ENCODE data around the gene UBR3.
"Not testable (repeated sequence)": the region's sequence is repeated elsewhere in the genome, so short reads cannot be mapped to it uniquely, and the experiment has no call there.

The UBR3 gene

DNA sequence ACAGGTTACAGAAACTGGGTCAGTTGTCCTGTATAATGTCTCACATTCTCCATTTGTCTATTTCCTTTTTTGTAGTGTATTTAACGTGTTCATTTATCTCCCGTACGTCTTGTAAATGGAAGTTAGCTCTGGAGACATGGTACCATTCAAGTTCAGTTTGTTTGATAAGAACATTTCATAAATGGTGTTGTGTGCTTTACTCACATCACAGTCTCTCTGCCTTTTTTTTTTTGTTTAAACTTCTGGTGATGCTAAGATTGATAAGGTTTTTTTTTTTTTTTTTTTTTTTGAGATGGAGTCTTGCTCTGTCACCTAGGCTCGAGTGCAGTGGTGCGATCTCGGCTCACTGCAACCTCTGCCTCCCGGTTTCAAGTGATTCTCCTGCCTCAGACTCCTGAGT is 41.7 kb downstream of the UBR3 start:
- no peak for DNase-seq

DNA sequence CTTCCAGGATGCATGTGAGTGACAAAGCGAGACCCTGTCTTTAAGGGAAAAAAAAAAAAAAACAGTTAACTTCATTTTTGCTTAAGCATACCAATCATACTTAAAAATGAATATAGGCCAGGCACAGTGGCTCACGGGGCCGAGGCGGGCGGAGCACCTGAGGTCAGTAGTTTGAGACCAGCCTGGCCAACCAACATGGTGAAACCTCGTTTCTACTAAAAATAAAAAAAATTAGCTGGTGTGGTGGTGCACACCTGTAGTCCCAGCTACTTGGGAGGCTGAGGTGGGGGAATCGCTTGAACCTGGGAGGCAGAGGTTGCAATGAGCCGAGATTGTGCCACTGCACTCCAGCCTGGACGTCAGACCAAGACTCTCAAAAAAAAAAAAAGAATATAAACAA is 44.1 kb downstream of the UBR3 start:
- DNase-seq: not testable (repeated sequence)

DNA sequence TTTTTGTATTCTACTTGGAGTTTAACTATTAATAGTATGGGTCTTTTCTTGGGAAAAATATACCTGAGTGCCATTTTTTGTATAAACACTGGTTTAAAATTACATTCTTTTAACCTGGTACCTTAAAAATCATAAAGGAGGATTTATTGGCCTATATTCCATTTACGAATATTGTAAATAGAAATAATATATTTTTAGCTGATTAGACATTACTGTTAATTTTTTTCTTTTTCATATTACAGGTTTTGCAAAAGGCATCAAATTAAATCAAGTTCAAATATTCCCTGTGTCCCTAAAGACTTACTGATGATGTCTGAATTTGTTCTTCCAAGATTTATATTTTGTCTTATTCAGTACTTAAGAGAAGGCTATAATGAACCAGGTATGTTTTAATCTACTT is 44.7 kb downstream of the UBR3 start:
- DNase-seq: no peak

DNA sequence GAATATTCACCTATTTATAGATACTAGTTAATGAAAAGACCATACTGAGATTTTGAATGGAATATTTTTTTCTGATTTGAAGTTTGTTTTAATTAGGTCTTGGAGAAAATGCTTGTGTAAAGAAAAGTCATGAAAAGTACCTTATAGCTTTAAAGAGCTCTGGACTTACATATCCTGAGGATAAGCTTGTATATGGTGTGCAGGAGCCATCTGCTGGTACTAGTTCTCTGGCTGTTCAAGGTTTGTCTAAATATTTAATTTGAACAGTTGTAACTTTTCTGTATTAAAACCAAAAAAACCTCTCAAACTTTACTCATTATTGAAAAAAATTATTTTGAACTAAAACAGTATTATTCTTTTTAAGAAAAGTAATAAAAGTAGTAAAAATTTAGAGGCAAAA is 50.1 kb downstream of the UBR3 start:
- DNase-seq: no peak

DNA sequence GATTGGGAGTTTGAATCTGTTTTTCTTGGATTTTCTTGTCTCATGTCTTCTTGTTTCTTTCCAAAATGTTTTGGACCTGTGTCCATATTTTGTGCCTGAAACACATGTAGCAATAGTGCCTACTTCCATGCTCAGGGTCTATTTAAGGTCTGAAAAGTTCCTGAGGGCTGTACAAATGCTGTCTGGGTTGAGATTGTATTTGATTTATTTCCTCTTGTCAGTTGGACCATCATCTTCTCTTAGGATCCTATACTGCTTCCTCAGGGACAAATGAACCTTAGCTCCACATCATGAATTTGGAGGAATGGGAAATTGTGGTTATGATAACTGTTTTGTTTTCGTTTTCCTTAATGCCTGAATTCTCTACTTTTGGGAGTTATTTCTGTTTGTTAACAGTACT is 59.9 kb downstream of the UBR3 start:
- no peak for DNase-seq

DNA sequence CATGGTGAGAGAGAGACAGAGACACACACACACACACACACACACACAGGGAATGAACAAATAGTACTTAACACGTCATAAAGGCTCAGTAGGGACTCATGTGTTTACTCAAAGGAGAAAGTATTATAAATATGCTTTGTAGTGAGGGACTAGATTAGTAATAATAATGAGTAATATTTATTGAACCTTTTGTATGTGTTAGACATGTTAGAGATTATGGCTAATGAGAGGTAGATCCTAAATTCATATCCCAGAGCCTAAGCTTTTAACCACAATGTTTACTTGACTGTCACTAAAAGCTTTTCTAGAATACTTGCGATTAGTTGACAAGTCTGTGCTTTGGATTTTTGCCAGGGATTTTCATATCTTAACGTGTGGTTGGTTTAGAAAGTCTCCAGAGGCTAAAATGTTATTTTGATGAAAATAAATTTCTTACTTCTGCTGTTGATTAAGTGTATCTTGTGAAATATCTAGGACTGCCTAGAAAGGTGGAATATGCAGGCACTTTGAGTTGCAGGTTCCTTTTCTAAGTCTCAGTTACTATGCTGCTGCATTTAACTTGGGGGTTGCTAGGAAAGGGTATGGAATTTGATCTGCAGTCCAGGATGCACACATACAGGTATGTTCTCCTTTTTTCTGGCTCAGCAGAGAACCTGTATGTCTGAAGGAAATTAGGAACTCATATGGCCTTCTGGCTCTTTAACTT is 64.5 kb downstream of the UBR3 start:
- DNase-seq: no peak

DNA sequence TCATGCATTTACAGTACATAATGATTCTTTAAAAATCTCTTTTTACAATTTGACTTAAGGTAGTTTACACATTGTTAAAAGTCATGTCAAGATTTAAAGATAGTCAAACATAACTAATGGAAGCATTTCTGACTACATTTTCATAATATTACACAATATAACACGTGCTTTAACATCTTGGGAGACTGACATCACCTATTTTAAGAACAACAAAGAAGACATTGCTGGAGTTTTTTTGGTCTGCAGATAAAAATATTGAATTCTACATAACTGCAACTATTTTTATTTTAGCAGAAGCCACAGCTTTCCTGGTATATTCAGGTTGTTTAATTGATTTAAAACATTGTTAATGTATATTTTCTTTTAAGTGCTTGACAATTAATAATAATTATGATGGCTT is 65.7 kb downstream of the UBR3 start:
- no peak for DNase-seq

DNA sequence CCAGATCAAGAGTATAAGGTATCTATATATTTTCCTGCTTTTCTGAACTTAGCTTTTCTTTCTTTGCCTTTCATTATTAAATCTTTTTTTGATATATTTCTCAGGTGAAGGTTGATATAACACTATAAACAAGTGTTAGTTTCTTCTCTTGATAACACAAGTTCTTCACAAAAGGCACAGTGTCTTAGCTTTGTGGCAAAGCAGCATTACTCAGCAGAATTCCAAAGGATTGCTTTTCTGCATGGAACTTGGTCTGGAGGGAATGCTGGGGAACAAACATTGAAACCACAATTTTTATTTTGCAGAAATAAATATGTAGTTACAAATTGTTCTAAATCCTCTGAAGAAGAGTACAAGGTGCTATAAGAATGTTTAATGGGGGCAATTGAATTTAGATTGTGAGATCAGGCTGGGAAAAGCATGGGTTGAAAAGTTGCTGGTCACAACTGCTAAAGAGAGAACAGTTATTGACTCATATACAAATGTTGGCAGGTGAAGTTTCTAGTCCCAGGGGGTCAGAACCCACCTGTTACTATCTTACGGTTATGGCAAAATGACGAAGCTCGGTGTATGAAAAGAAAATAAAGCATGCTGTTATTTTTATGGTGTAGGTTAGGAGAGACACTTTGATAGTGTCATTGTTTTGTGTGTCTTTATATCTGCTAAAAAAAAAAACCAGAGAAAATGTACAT is 68.2 kb downstream of the UBR3 start:
- no peak for DNase-seq

DNA sequence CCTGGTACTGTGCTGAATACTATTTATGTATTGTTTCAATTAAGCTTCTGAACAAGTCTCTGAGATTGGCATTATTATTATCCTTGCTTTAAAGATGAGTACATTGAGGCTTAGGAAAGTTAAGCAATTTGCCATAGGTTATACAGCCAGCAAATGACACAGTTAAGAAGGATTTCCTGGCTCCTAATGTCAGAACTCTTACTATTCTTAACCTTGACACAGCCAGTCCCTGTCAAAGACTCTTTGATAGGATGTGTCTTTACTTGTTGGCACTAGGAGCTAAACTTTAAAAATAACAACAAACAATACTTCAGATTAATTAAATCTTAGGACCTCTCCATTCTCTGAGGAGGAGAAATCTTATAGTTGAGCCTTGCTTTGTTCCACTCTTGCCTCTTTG is 70.6 kb downstream of the UBR3 start:
- no peak for DNase-seq

DNA sequence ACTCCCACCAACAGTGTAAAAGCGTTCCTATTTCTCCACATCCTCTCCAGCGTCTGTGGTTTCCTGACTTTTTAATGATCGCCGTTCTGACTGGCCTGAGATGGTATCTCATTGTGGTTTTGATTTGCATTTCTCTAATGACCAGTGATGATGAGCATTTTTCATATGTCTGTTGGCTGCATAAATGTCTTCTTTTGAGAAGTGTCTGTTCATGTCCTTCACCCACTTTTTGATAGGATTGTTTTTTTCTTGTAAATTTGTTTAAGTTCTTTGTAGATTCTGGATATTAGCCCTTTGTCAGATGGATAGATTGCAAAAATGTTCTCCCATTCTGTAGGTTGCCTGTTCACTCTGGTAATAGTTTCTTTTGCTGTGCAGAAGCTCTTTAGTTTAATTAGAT is 72.8 kb downstream of the UBR3 start:
- not testable (repeated sequence) for DNase-seq

DNA sequence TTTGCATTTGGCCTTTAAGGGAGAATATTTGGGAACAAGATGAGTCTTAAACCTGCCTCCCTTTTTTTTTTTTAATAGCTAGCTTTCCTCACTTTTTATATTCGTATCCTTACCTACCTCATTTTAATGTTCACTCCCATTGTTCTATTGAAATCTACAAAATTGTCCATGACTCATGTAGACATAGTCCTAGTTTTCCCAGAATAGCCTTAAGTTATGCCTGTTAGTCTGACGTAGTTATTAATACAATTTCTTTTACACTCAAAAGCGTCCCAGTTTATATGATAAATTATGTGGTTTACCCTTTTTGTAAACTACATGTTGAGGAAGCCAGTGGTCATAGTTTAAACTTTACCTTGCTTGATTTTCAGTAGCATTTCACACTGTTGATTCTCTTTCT is 73.4 kb downstream of the UBR3 start:
- no peak for DNase-seq

DNA sequence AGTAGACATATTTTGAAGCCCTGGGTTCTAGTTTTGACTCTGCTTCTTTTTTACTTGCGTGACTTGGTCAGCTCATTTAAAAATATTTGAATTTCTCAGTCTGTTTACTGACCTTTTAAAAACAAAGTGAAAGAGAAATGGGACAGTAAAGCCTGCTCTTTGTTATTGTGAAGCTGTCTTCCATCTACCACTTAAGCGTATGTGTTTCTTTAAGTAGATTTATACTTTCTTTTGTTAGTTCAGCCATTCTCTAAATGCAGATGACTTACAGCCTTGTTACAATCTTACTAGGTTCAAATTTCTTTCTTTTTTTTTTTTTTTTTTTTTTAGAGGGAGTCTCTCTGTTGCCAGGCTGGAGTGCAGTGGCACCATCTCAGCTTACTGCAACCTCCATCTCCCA is 79.5 kb downstream of the UBR3 start:
- no peak for DNase-seq

DNA sequence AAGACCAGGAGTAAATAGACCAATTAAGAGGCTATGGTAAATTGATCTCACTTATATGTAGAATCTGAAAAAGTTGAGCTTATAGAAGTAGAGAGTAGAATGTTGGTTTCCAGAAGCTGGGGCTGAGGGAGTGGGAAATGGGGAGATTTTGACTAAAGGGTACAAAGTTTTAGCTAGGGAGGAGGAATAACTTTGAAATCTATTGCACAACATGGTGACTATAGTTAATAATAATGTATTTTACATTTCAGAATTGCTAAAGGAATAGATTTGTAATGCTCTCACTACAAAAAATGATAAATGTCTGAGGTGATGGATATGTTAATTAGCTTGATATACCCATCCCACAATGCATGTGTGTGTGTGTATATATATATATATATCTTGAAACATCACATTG is 82.1 kb downstream of the UBR3 start:
- no peak for DNase-seq

DNA sequence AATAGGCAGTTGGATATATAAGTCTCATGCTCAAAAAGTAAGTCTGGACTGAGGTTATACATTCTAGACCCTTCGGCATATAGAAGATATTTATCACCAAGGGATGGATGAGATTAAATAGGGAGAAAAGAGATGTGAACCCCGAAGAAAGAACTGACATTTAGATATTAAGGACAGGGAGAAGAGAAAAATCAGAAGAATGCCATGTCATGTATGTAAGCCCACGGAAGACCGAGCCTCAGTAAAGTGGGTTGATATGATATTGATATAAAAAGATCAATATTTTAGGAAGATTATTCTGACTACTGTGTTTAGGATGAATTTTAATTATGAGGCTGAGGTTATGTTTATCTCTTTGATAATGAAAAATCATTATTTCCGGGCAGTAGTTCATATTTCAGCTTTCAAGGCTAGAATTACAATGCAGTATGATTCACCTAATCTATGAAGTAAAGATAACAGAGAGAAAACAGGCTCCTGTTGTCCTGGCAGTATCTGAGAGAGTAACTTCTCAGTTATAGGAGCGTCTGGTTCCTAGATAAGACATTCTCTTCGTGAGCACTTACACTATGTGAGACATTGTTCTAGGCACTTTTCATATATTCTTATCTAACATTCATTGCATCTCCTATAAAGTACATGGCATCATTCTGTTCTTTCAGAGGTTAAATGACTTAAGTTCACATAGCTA is 83.0 kb downstream of the UBR3 start:
- DNase-seq: no peak

DNA sequence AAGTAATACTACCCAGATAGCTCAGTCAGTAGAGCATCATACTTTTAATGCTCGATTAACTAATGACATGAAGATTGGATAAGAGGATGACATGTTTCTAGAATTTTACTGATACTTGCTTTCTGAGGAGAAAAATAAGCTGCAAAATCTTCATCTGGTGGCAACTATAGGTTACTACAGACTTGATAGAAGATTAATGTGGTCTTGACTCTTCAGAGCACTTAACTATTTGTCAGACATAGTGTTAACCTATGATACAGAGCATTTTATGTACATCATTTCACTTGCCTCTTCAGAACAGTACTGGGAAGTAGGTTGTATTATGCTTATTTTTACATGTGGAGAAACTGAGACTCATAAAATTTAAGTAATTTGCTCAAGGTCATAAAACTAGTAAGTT is 83.9 kb downstream of the UBR3 start:
- DNase-seq: no peak

DNA sequence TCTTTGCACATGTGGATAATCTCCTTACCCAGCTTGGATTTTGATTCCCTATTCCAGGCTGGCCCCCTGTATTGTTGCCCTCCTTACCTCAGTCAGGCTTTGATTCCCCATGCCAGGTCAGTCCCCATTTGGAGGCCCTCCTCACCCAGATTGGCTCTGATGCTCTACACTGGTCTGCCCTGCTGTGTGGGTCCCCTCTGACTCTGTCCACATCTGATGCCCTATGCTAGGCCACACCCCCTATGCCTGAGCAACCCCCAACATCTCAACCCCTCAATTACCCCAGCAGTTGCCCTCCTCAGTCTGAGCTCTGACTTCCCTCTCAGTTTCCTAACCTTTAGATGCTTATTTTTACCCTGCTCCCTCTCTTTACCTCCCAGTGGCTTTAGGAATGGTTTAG is 89.4 kb downstream of the UBR3 start:
- DNase-seq: no peak

DNA sequence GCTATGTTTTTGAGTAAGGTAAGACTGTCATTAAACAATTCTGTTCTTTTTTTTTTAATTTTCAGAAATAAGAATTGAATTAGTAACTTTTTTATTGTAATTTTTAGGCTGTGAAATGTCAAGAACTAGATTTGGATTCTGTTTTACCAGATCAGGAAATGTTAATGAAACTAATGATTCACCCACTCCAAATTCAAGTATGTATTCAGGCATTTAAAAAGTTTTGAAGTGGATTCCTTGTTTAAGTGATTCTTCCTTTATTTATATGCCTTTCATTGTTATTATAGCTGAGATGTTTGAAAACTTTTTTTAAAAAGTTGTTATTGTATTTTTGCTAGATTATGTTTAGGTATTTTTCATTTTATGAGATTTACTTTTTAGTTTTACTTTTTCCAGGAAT is 96.7 kb downstream of the UBR3 start:
- DNase-seq: no peak

DNA sequence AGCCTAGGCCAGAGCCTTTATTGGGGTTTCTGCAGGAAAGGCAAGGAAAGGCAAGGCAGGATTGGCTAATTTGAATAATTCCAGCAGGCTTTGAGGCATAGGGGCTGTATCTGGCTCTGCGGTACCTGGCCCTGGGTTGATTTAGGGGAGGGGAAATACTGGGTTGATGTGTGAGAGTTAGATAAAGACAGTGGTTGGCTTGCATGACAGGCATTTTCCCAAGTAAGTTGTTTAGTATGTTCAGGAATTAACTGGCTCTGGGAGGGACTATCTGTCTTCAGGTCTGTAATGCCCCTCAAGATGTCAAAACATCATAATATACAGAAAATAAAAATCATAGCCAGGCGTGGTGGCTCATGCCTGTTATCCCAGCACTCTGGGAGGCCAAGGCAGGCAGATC is 98.7 kb downstream of the UBR3 start:
- DNase-seq: no peak

DNA sequence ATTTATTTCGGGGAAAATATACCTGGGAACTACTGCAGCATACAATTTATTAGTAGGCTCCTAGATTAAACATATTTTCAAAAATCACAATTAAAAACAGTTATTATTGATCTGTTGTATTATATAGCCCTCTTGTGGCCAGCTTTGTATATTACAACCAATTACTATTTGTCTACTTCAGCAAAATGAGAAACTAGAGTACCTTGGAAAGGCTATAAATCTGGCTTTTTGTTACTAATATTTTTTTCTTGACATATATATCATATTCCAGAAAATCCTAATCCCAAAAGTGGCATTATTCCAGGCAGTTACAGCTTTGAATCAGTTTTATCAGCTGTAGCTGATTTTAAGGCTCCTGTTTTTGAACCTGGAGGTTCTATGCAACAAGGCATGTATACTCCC is 101.2 kb downstream of the UBR3 start:
- no peak for DNase-seq

DNA sequence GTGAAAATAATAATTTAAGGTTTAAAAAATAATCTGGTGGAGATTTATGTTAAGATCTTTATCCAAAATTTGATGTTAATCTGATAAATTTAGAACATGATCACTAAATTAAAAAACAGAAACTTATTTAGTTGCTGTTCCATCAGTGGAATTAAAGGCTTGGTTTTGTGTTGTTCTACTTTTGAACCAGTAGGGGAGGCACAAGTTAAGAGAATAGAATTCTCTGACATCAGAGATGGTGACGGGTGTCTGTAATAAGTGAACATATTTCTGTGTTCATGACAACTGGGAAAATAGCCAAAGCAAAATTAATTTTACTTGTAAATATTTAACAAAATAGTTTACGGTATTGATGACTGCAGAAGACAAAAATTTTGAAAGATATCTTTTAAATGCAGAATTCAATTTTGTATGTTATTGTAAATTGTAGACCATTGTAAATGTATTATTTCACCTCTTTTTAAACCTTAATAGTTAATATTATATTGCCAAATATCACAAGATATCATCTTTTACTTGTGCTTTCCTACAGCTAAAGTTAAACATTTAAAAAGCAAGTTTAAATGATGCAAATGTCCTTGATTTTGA is 106.0 kb downstream of the UBR3 start:
- no peak for DNase-seq

DNA sequence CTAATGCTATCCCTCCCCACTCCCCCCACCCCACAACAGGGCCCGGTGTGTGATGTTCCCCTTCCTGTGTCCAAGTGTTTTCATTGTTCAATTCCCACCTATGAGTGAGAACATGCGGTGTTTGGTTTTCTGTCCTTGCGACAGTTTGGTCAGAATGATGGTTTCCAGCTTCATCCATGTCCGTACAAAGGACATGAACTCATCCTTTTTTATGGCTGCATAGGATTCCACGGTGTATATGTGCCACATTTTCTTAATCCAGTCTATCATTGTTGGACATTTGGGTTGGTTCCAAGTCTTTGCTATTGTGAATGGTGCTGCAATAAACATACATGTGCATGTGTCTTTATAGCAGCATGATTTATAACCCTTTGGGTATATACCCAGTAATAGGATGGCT is 109.4 kb downstream of the UBR3 start:
- not testable (repeated sequence) for DNase-seq

DNA sequence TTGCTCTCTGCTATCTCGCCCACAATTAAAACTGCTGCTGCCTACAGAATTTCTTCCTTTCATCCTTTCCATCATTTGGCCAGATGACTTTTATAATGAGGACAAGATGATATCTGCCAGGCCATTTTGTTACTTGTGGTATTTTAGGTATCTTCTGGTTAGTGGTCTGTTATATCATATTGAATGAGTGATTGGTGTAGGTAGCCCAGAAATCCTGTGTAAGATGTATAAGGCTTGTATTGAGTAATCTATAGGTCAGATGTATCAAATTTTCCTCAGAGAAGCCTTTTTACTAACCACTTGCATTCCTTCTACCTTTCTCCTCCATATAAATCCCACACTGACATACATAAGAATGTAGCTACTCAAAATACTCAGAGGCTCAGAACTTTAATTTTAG is 118.3 kb downstream of the UBR3 start:
- DNase-seq: no peak

DNA sequence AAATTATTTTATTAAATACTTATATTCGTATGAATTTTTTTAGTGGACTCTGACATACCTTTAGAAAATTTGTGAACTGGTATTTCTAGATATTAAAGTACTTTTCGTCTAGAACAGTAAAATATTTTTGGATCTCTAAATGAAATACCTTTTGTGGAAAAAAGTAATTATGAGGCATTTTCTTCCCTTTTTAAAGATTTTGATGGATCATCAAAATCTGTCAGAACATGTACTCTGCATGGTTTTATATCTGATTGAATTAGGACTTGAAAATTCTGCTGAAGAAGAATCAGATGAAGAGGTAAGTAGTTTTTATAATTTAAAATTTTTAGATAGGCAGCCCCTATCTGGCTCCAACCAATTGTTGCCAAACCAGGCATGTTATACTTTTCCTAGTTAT is 118.8 kb downstream of the UBR3 start:
- DNase-seq: no peak

DNA sequence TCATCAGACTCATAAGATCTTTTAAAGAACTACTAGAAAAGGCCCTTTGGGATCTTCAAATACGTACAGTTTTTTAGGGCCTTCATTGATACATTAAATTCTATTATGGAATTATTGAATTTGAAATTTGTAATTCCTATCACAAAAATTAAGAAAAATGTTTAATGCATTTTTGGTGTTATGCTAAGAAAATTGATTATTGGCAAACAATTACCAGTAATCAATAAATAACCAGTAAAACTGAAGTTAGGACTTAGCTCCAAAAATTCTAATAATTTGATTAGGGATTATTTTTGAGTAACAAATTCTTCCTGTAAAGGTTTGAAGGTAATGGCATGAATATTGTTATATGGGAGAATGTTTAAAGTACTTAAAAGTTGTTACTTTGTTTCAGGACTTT is 119.3 kb downstream of the UBR3 start:
- no peak for DNase-seq
